Measurements from ENCODE around the gene CLK1. TPM values are rescaled to one million over a fixed set of nuclear protein-coding genes. Genes with fewer than 3 reads are reported as not detected.
"Not testable (repeated sequence)": the region's sequence is repeated elsewhere in the genome, so short reads cannot be mapped to it uniquely, and the experiment has no call there.

The CLK1 gene
- total and polyA plus RNA-seq, 2 of the 8 experiments (the other 6 are each of a cell fraction or from before 2014, with no cell fraction given) = 22.3 to 35.2 TPM

- TF ChIP-seq KDM1A (IDR thresholded peaks at IDR 0.05; ENCODE audit: borderline replicate concordance, low read length) (no peak), HDAC2 (IDR thresholded peaks at IDR 0.05; ENCODE audit: borderline replicate concordance in 1 of 2, low read depth in 2 of 2, low read length in 2 of 2) (no peak), ATF2 (IDR thresholded peaks at IDR 0.05; ENCODE audit: low read length) (no peak), SAP30 (IDR thresholded peaks at IDR 0.05; ENCODE audit: insufficient read depth, insufficient replicate concordance, low read length) (no peak)
Observed at GRCh38 chr2:200820573-200821234, 43.8 kb downstream of the CLK1 start (continued).

GRCh38 chr2:200818732-200819131 lies 45.7 kb downstream of the CLK1 start:
- H3K79me1 ChIP-seq (ENCODE audit: low read depth, low read length); H3K4ac ChIP-seq (replicated peaks; ENCODE audit: insufficient read length, low read depth, low read length); H2BK120ac ChIP-seq (replicated peaks; ENCODE audit: low read depth, low read length); H4K8ac ChIP-seq (ENCODE audit: extremely low read depth, insufficient read depth, low read length); H3K9ac ChIP-seq (replicated peaks in 1 of 4; ENCODE audit: extremely low read depth in 1 of 4, low read depth in 3 of 4, low read length in 3 of 4); H3K9me3 ChIP-seq (ENCODE audit: insufficient read depth in 2 of 2, low read depth in 1 of 2, low read length in 1 of 2); H2BK5ac ChIP-seq (ENCODE audit: low read depth, low read length); H2AFZ ChIP-seq (ENCODE audit: low read length); H3K4me3 ChIP-seq (ENCODE audit: extremely low read depth in 1 of 4, insufficient read depth in 2 of 4, low read depth in 3 of 4, low read length in 4 of 4); H3K4me2 ChIP-seq (ENCODE audit: insufficient read depth in 1 of 2, low read depth in 2 of 2, low read length in 2 of 2); H4K20me1 ChIP-seq (replicated peaks in 1 of 2; ENCODE audit: control insufficient read depth in 1 of 2, insufficient read depth in 2 of 2, low read length in 2 of 2); H2BK20ac ChIP-seq (ENCODE audit: low read length); H3K23ac ChIP-seq (ENCODE audit: insufficient read length); H4K91ac ChIP-seq (replicated peaks; ENCODE audit: insufficient read length, low read length); H3K4me1 ChIP-seq (replicated peaks in 1 of 4; ENCODE audit: control insufficient read depth in 3 of 4, insufficient read depth in 4 of 4, low read length in 3 of 4); H2BK12ac ChIP-seq (ENCODE audit: low read depth, low read length); H2AK5ac ChIP-seq (ENCODE audit: low read depth, low read length); H2BK15ac ChIP-seq (ENCODE audit: low read length); H3K27me3 ChIP-seq (replicated peaks in 1 of 4; ENCODE audit: control insufficient read depth in 3 of 4, extremely low read depth in 1 of 4, insufficient read depth in 3 of 4, low read length in 3 of 4); H3K18ac ChIP-seq (ENCODE audit: extremely low read depth, low read length); H3K14ac ChIP-seq (ENCODE audit: insufficient read length); H3K56ac ChIP-seq (replicated peaks; ENCODE audit: insufficient read length, low read depth, low read length); H3K27ac ChIP-seq (ENCODE audit: low read depth, low read length); DNase-seq (ENCODE audit: low read depth in 1 of 2, low spot score in 2 of 2); FAIRE-seq; H4K5ac ChIP-seq (ENCODE audit: insufficient read length, low read depth, low read length); H3K23me2 ChIP-seq (ENCODE audit: low read depth, low read length): not testable (repeated sequence)
- H3K36me3 ChIP-seq (ENCODE audit: control insufficient read depth in 2 of 4, insufficient read depth in 4 of 4, low read length in 3 of 4) = peaks cover 54 to 83% (median 81%) of the 10 kb centered on the region in 4 experiments
- peaks cover 4 to 24% of the 10 kb centered on the region in 2 experiments; a peak in 3 of 4 replicates for H3K79me2 ChIP-seq (ENCODE audit: control insufficient read depth in 1 of 2, insufficient read depth in 2 of 2, low read length in 2 of 2)
- WGBS, 2 experiments (ENCODE audit: extremely low coverage in 1 of 2, insufficient coverage in 1 of 2, insufficient read length in 1 of 2, insufficient replicate concordance in 2 of 2, low coverage in 1 of 2, low lambda C conversion rate in 2 of 2, missing lambda C conversion rate in 1 of 2) = 89% methylated on average over 3 of the region's 3 CpGs; no CpG with 5 or more reads in 1 of the 2 experiments
- POLR2A ChIA-PET (ENCODE audit: partially characterized antibody) = interaction anchor here (0.6 to 3.2 kb wide), 6 partner anchors 8 to 126 kb away, joined by 3 to 26 read pairs (median 4); partner anchors contain the start of gene CLK1
- CTCF ChIA-PET (ENCODE audit: partially characterized antibody) = interaction anchor here (0.5 to 2.4 kb wide), 7 partner anchors 8 to 1199 kb away, joined by 3 to 6 read pairs (median 3); no protein-coding TSS in a partner anchor

Data from H1 (cell line).